WTC11 (cell line): ENCODE data around the gene YARS1. TPM values are rescaled to one million over a fixed set of nuclear protein-coding genes. Genes with fewer than 3 reads are reported as not detected.

Experiments used
- ATAC-seq: fragments of 200-7000 bp; cut with Tn5 transposase; 2 replicates; pipeline ENCODE4 v1.10.0; 2021; ENCODE audit warnings: mild to moderate bottlenecking, moderate library complexity
- CTCF ChIA-PET: fragments of 300-600 bp; sonication (Branson Sonifier 250); formaldehyde crosslinking; loops from one replicate; lab custom pipeline; 2021; ENCODE audit warnings: antibody characterized with exemption; lab: Charles Lee
- POLR2A ChIA-PET: fragments of 350-600 bp; sonication (Branson Sonifier 250); formaldehyde crosslinking; loops from one replicate; lab custom pipeline; 2021; ENCODE audit warnings: antibody characterized with exemption; lab: Charles Lee
- DNase-seq: peaks from one replicate; pipeline ENCODE4 v3.0.0; 2021; ENCODE audit warnings: low spot score
- H3K27ac Mint-ChIP-seq: 2 replicates; pipeline ENCODE4 v1.8.0; 2021; ENCODE audit warnings: mixed read lengths
- H3K27me3 Mint-ChIP-seq: 2 replicates; pipeline ENCODE4 v1.8.0; 2021; ENCODE audit warnings: low read depth, mild to moderate bottlenecking, moderate library complexity, mixed read lengths
- H3K36me3 Mint-ChIP-seq: 2 replicates; pipeline ENCODE4 v1.8.0; 2021; ENCODE audit warnings: mixed read lengths
- H3K4me1 Mint-ChIP-seq: 2 replicates; pipeline ENCODE4 v1.8.0; 2022; ENCODE audit warnings: mixed read lengths
- H3K4me3 Mint-ChIP-seq: 2 replicates; pipeline ENCODE4 v1.8.0; 2021; ENCODE audit warnings: mild to moderate bottlenecking, moderate library complexity, mixed read lengths
- H3K9me3 Mint-ChIP-seq: 2 replicates; pipeline ENCODE4 v1.8.0; 2021; ENCODE audit warnings: mixed read lengths
- CREB1 ChIP-seq: sonication (generic); formaldehyde crosslinking; IDR thresholded peaks from 2 replicates; pipeline ENCODE4 v1.8.0; 2023; ENCODE audit warnings: mild to moderate bottlenecking, missing genetic modification reagents
- CREM ChIP-seq: sonication (generic); formaldehyde crosslinking; IDR thresholded peaks from 2 replicates; pipeline ENCODE4 v1.8.1; 2022; ENCODE audit warnings: mild to moderate bottlenecking, missing genetic modification reagents, moderate library complexity
- ELF4 ChIP-seq: sonication (generic); formaldehyde crosslinking; IDR thresholded peaks from 2 replicates; pipeline ENCODE4 v1.8.1; 2022; ENCODE audit warnings: low read depth, mild to moderate bottlenecking, moderate library complexity, missing genetic modification reagents
- ESRRA ChIP-seq: sonication (generic); formaldehyde crosslinking; IDR thresholded peaks from 2 replicates; pipeline ENCODE4 v1.8.1; 2022; ENCODE audit warnings: mild to moderate bottlenecking, missing genetic modification reagents, borderline replicate concordance
- GTF2I ChIP-seq: fragments of 250-450 bp; sonication (Bioruptor Pico); conservative IDR thresholded peaks from 2 replicates; pipeline ENCODE4 v1.4.0; 2021; ENCODE audit warnings: mild to moderate bottlenecking
- RELA ChIP-seq: sonication (generic); formaldehyde crosslinking; IDR thresholded peaks from 2 replicates; pipeline ENCODE4 v1.8.1; 2022; ENCODE audit warnings: missing genetic modification reagents, mild to moderate bottlenecking, borderline replicate concordance
- SMAD3 ChIP-seq: sonication (generic); formaldehyde crosslinking; IDR thresholded peaks from 2 replicates; pipeline ENCODE4 v1.8.0; 2022; ENCODE audit warnings: missing genetic modification reagents, mild to moderate bottlenecking, borderline replicate concordance
- SMAD4 ChIP-seq: sonication (generic); formaldehyde crosslinking; IDR thresholded peaks from 2 replicates; pipeline ENCODE4 v1.8.0; 2022; ENCODE audit warnings: mild to moderate bottlenecking, missing genetic modification reagents
- TEAD4 ChIP-seq: sonication (generic); formaldehyde crosslinking; IDR thresholded peaks from 2 replicates; pipeline ENCODE4 v1.8.0; 2022; ENCODE audit warnings: mild to moderate bottlenecking, missing genetic modification reagents
- TP53 ChIP-seq: sonication (generic); formaldehyde crosslinking; IDR thresholded peaks from 2 replicates; pipeline ENCODE4 v1.8.1; 2023; ENCODE audit warnings: mild to moderate bottlenecking, missing genetic modification reagents
- ZBTB21 ChIP-seq: sonication (generic); formaldehyde crosslinking; IDR thresholded peaks from 2 replicates; pipeline ENCODE4 v1.8.1; 2023; ENCODE audit warnings: mild to moderate bottlenecking, missing genetic modification reagents, borderline replicate concordance
- ZNF232 ChIP-seq: sonication (generic); formaldehyde crosslinking; IDR thresholded peaks from 2 replicates; pipeline ENCODE4 v1.8.0; 2022; ENCODE audit warnings: mild to moderate bottlenecking, missing genetic modification reagents
- ZNF423 ChIP-seq: fragments of 250-450 bp; sonication (Bioruptor Pico); IDR thresholded peaks from 2 replicates; pipeline ENCODE4 v2.1.2; 2022; ENCODE audit warnings: mild to moderate bottlenecking, moderate library complexity
- ZNF671 ChIP-seq: fragments of 250-450 bp; sonication (Bioruptor Pico); IDR thresholded peaks from 2 replicates; pipeline ENCODE4 v1.8.0; 2021; ENCODE audit warnings: mild to moderate bottlenecking
- total RNA-seq: library from RNA; stranded (reverse); gene quantifications from 3 replicates; pipeline ENCODE4 v1.2.3, GENCODE V29; 2021
- TF ChIP-seq, protein P1 (sequence below): fragments of 250-450 bp; sonication (Bioruptor Pico); IDR thresholded peaks from 2 replicates; pipeline ENCODE4 v1.9.0; 2021; ENCODE audit warnings: mild to moderate bottlenecking
- TF ChIP-seq, protein P2 (sequence below): sonication (generic); formaldehyde crosslinking; IDR thresholded peaks from 2 replicates; pipeline ENCODE4 v1.8.0; 2022; ENCODE audit warnings: mild to moderate bottlenecking, missing genetic modification reagents
- TF ChIP-seq, protein P3 (sequence below): fragments of 250-450 bp; sonication (Bioruptor Pico); IDR thresholded peaks from 2 replicates; pipeline ENCODE4 v1.9.0; 2021; ENCODE audit warnings: mild to moderate bottlenecking
- TF ChIP-seq, protein P4 (sequence below): sonication (generic); formaldehyde crosslinking; IDR thresholded peaks from 2 replicates; pipeline ENCODE4 v1.8.0; 2023; ENCODE audit warnings: mild to moderate bottlenecking, missing genetic modification reagents
- TF ChIP-seq, protein P5 (sequence below): sonication (generic); formaldehyde crosslinking; conservative IDR thresholded peaks from 2 replicates; pipeline ENCODE4 v1.8.1; 2022; ENCODE audit warnings: mild to moderate bottlenecking, missing genetic modification reagents
- TF ChIP-seq, protein P6 (sequence below): sonication (generic); formaldehyde crosslinking; IDR thresholded peaks from 2 replicates; pipeline ENCODE4 v1.8.0; 2023; ENCODE audit warnings: missing genetic modification reagents

Gene YARS1
- total RNA-seq, 1 experiment from 2014 or later = 197 TPM

DNA sequence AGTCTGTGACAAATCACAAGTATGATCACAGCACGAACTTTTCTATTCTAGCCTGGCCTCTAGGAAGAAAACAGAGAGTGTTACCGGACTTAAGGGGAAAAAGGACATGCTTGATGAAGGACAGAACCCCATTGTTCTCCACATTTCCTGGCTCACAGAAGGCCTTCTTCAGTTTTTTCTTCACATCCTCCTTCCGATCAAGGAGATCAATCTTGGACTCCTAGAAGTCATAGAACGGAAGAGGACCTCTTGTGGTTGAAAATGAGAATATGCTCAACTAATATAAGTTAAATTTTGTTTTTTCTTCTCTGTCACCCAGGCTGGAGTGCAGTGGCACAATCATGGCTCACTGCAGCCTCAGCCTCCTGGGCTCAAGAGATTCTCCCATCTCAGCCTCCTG lies 30.3 kb downstream of the YARS1 start:
- ATAC-seq (no peak), DNase-seq (no peak)
- no peaks in the 10 kb centered on the region for H3K27me3 Mint-ChIP-seq
- TF ChIP-seq CREM (CRISPR knock-in tag) = no peak
- TF ChIP-seq, protein P1, sequence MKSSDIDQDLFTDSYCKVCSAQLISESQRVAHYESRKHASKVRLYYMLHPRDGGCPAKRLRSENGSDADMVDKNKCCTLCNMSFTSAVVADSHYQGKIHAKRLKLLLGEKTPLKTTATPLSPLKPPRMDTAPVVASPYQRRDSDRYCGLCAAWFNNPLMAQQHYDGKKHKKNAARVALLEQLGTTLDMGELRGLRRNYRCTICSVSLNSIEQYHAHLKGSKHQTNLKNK (CRISPR knock-in tag) = no peak
- TF ChIP-seq CREB1 (CRISPR knock-in tag) = no peak
- TF ChIP-seq, protein P2, sequence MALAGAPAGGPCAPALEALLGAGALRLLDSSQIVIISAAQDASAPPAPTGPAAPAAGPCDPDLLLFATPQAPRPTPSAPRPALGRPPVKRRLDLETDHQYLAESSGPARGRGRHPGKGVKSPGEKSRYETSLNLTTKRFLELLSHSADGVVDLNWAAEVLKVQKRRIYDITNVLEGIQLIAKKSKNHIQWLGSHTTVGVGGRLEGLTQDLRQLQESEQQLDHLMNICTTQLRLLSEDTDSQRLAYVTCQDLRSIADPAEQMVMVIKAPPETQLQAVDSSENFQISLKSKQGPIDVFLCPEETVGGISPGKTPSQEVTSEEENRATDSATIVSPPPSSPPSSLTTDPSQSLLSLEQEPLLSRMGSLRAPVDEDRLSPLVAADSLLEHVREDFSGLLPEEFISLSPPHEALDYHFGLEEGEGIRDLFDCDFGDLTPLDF (CRISPR knock-in tag) = no peak
- TF ChIP-seq, protein P3, sequence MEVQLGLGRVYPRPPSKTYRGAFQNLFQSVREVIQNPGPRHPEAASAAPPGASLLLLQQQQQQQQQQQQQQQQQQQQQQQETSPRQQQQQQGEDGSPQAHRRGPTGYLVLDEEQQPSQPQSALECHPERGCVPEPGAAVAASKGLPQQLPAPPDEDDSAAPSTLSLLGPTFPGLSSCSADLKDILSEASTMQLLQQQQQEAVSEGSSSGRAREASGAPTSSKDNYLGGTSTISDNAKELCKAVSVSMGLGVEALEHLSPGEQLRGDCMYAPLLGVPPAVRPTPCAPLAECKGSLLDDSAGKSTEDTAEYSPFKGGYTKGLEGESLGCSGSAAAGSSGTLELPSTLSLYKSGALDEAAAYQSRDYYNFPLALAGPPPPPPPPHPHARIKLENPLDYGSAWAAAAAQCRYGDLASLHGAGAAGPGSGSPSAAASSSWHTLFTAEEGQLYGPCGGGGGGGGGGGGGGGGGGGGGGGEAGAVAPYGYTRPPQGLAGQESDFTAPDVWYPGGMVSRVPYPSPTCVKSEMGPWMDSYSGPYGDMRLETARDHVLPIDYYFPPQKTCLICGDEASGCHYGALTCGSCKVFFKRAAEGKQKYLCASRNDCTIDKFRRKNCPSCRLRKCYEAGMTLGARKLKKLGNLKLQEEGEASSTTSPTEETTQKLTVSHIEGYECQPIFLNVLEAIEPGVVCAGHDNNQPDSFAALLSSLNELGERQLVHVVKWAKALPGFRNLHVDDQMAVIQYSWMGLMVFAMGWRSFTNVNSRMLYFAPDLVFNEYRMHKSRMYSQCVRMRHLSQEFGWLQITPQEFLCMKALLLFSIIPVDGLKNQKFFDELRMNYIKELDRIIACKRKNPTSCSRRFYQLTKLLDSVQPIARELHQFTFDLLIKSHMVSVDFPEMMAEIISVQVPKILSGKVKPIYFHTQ (CRISPR knock-in tag) = no peak
- TF ChIP-seq TEAD4 = no peak
- TF ChIP-seq GTF2I (CRISPR knock-in tag) = no peak
- TF ChIP-seq ZNF671 (CRISPR knock-in tag) = no peak
- no peak overlapping the region for H3K27ac Mint-ChIP-seq
- H3K4me1 Mint-ChIP-seq = no peaks in the 10 kb centered on the region
- H3K9me3 Mint-ChIP-seq = no peaks in the 10 kb centered on the region
- CTCF ChIA-PET = interaction anchor here (0.8 to 1.0 kb wide), 2 partner anchors 14 to 73 kb away, joined by 3 read pairs; no protein-coding TSS in a partner anchor
- POLR2A ChIA-PET = no interaction called here
- peaks cover 72% of the 10 kb centered on the region for H3K36me3 Mint-ChIP-seq
- H3K4me3 Mint-ChIP-seq = no peak overlapping the region

DNA sequence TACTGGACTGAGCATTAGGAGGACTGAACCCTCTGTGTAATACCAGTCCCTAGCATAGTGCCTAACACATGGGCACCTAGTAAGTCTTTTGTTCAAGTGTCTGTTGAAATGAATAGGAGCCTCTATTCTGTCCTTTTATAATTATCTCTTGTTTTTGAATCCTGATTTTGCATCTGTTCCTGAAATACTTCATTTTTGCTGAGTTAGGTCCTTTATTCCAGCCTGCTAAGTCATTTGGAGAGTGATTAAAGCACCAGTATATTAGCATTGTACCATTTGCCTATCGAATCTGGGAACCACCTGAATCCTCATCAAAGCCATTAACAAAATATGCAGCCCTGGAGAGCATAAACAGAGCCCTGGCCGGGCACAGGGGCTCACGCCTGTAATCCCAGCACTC lies 32.3 kb downstream of the YARS1 start:
- no peak overlapping the region for H3K27ac Mint-ChIP-seq
- peaks cover 77% of the 10 kb centered on the region for H3K36me3 Mint-ChIP-seq
- no peak for DNase-seq
- ATAC-seq = no peak
- no peaks in the 10 kb centered on the region for H3K9me3 Mint-ChIP-seq
- no peak for TF ChIP-seq RELA (CRISPR knock-in tag)
- no peak for TF ChIP-seq ELF4 (CRISPR knock-in tag)
- no peak for TF ChIP-seq TP53 (CRISPR knock-in tag)
- TF ChIP-seq, protein P4, sequence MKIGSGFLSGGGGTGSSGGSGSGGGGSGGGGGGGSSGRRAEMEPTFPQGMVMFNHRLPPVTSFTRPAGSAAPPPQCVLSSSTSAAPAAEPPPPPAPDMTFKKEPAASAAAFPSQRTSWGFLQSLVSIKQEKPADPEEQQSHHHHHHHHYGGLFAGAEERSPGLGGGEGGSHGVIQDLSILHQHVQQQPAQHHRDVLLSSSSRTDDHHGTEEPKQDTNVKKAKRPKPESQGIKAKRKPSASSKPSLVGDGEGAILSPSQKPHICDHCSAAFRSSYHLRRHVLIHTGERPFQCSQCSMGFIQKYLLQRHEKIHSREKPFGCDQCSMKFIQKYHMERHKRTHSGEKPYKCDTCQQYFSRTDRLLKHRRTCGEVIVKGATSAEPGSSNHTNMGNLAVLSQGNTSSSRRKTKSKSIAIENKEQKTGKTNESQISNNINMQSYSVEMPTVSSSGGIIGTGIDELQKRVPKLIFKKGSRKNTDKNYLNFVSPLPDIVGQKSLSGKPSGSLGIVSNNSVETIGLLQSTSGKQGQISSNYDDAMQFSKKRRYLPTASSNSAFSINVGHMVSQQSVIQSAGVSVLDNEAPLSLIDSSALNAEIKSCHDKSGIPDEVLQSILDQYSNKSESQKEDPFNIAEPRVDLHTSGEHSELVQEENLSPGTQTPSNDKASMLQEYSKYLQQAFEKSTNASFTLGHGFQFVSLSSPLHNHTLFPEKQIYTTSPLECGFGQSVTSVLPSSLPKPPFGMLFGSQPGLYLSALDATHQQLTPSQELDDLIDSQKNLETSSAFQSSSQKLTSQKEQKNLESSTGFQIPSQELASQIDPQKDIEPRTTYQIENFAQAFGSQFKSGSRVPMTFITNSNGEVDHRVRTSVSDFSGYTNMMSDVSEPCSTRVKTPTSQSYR = no peak
- TF ChIP-seq, protein P5, sequence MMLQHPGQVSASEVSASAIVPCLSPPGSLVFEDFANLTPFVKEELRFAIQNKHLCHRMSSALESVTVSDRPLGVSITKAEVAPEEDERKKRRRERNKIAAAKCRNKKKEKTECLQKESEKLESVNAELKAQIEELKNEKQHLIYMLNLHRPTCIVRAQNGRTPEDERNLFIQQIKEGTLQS (CRISPR knock-in tag) = no peak
- TF ChIP-seq, protein P6, sequence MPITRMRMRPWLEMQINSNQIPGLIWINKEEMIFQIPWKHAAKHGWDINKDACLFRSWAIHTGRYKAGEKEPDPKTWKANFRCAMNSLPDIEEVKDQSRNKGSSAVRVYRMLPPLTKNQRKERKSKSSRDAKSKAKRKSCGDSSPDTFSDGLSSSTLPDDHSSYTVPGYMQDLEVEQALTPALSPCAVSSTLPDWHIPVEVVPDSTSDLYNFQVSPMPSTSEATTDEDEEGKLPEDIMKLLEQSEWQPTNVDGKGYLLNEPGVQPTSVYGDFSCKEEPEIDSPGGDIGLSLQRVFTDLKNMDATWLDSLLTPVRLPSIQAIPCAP = no peak
- TF ChIP-seq SMAD4 = no peak
- TF ChIP-seq ZNF232 = no peak
- no peak for TF ChIP-seq CREM (CRISPR knock-in tag)
- TF ChIP-seq SMAD3 (CRISPR knock-in tag) = no peak
- no peak for TF ChIP-seq ESRRA (CRISPR knock-in tag)
- no peak for TF ChIP-seq ZBTB21 (CRISPR knock-in tag)
- TF ChIP-seq ZNF423 = no peak
- no peaks in the 10 kb centered on the region for H3K27me3 Mint-ChIP-seq
- ChIA-PET CTCF (no interaction called here), POLR2A (no interaction called here)
- H3K4me3 Mint-ChIP-seq = no peak overlapping the region
- H3K4me1 Mint-ChIP-seq = no peaks in the 10 kb centered on the region
